Measurements from ENCODE around the gene PFKL. TPM values are rescaled to one million over a fixed set of nuclear protein-coding genes. Genes with fewer than 3 reads are reported as not detected.
"Not testable (repeated sequence)": the region's sequence is repeated elsewhere in the genome, so short reads cannot be mapped to it uniquely, and the experiment has no call there.

PFKL gene
- polyA plus RNA-seq, 3 donors: 50.2 to 134 (median 87.7) TPM

DNA sequence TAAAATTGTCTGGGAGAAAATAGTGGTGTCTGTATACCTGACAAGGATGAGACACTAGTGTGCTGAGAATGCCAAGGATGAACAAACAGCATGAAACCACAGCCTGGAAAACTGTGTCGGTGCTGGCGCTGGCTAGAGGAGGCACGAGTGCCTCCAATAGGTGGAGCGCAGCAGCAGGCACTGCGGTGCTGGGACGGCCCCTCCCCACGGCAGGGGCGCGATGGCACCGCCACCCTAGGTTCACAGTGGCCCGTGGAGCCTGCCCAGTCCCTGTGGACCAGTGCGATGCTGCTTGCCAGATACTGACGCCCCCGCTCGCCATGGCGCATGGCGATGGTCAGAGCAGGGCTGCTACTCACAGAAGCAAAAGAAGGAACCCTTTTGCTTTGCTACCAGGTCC is 32.5 kb downstream of the PFKL start:
- WGBS, 3 donors: 89 to 93% (median 90%) methylated on average over 17 of the region's 17 CpGs
- no peak overlapping the region for H3K27ac ChIP-seq (ENCODE audit: low read depth, low read length)

DNA sequence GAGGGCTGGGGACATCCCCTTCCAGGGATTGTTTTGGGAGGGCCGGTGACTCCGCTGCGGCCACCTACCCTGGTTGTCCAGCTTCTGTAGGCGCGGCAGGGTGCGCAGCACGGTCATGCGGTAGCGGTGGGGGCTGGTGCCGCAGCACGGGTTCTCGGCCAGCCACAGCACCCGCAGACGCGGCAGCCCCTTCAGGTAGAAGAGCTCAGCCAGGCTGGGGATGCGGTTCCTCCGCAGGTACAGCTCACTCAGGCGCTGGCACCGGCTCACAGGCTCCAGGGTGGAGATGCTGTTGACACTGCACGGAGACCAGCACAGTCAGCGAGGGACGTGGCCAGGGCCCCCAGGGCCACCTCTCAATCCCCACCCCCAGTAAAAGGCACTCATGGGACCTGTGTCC is 33.1 kb downstream of the PFKL start:
- no peak overlapping the region for H3K27ac ChIP-seq (ENCODE audit: low read depth, low read length)
- 95 to 97% (median 96%) methylated on average over 20 to 22 of the region's 22 CpGs for WGBS, 3 donors

DNA sequence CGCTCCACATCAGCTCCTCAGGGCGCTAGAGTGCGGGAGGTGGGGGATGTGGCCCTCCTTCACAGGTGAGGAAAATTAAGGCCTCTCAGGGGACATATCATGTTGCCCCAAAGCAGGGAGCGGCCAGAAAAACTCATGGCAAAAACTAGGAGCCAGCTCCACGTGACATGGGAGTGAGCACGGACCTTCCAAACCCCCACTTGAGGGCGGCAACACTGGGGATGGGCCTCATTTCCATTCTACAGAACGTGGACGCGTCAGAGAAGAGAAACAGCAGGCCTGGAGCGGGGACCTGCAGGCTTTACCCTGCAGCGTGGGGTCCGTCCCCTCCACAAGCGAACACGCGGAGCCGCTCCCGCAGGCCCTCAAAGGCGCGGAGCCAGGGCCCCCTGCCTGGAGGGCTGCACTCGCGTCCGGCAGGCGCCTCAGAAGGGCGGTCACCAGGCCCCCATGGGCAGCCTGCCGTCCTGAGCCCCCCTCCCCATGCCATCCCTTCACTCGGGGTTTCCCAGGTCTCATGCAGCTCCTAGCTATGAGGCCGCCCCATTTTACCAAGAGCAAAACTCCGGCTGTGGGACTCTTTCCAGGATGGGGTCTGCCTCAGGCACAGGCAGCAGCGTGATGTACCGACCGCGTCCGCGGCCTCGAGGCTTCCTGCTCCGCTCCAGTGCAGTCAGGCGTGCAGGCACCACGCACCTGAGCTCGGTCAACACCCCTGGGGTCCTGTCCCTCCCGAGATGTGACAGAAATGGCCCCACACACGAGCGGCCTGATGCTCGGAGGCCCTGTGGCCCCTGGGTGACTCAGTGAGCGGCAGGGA is 33.9 kb downstream of the PFKL start:
- 83 to 88% (median 86%) methylated on average over 45 of the region's 45 CpGs for WGBS, 3 donors
- H3K27ac ChIP-seq (ENCODE audit: low read depth, low read length): no peak overlapping the region

DNA sequence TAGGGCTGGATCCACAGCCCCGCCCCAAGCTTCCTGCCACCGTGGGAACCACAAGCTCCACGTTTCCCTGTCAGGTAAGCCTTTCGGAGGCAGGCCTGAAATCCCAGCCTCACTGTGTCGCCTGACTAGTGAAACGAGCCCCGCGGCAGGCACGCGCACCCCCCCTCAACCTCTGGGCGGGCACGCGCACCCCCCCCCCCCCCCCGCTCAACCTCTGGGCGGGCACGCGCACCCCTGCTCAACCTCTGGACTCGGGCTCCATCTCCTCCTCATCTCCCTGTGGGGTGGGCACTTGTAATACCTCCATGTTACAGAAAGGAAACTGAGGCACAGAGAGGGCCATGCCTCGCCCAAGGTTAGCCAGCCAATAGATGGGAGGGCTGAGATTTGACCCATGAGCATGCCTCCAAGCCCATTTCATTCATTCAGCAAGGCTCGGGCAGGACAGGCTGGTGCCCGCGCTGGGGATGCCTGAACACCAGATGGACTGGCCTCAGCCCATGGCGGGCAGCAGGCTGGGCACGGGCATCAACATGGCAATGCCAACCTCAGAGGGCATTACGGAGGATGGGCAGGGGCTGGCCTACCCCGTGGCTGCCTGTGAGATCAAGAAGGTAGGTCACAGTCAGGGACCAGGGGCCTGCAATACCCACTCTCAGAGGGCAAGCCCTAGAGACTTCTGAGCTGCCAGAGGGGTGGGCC is 34.6 kb downstream of the PFKL start:
- 86 to 92% (median 88%) methylated on average over 23 to 25 of the region's 26 CpGs for WGBS, 3 donors
- H3K27ac ChIP-seq (ENCODE audit: low read depth, low read length): no peak overlapping the region

DNA sequence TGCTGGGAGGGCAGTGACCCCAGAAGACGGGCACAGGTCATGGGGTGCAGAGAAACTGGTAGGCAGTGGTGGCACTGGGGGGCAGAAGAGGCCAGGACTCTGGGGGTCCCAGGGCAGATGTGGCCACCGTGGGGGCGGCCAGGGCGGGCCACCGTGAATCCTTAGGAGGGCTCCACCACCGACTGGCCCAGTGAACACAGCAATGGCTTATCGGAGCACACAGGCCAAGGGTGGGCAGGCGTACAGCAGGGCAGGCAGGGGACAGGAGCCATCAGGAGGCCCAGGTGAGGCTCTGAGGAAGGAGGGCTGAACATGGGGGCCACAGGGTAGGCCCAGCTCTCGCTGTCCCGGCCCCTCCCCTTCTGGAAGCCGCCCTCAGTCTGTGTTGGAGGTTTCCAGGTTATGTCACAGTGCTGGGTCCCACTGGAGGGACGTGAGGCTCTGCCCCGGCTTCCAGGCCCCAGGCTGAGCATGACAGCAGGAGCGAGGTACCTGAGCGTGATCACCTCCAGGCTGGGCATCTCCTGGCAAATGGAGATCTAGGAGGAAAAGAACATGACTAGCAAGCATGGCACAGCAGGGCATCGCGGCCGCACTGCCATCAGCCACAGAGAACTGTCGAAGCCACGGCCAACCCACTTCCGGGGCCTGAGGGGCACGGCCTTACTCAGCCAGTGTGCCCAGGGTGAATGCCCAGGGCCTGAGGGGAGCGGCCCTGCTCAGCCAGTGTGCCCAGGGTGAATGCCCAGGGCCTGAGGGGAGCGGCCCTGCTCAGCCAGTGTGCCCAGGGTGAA is 35.6 kb downstream of the PFKL start:
- no peak overlapping the region for H3K27ac ChIP-seq (ENCODE audit: low read depth, low read length)
- WGBS, 3 donors: 93 to 97% (median 96%) methylated on average over 20 to 23 of the region's 24 CpGs

DNA sequence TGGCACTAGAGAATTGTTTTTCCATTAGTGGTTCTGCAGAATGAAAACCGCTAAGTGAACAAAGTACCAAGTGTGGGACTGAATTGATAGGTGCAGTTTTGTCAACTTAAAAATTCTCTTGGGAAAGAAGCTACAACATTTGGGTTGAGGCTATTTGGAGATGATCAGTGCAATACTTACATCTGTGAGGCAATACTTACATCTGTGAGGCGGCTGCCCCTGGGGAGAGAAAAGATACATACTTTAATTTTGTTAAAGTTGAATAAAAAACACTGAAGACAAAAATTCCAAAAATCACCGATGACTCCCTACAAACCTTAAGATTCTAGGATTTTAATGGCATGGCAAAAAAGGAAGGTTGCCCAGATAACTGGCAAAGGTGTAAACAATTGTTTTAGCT is 37.6 kb downstream of the PFKL start:
- no peak overlapping the region for H3K27ac ChIP-seq (ENCODE audit: low read depth, low read length)
- 59 to 74% (median 64%) methylated on average over 3 of the region's 3 CpGs for WGBS, 3 donors

DNA sequence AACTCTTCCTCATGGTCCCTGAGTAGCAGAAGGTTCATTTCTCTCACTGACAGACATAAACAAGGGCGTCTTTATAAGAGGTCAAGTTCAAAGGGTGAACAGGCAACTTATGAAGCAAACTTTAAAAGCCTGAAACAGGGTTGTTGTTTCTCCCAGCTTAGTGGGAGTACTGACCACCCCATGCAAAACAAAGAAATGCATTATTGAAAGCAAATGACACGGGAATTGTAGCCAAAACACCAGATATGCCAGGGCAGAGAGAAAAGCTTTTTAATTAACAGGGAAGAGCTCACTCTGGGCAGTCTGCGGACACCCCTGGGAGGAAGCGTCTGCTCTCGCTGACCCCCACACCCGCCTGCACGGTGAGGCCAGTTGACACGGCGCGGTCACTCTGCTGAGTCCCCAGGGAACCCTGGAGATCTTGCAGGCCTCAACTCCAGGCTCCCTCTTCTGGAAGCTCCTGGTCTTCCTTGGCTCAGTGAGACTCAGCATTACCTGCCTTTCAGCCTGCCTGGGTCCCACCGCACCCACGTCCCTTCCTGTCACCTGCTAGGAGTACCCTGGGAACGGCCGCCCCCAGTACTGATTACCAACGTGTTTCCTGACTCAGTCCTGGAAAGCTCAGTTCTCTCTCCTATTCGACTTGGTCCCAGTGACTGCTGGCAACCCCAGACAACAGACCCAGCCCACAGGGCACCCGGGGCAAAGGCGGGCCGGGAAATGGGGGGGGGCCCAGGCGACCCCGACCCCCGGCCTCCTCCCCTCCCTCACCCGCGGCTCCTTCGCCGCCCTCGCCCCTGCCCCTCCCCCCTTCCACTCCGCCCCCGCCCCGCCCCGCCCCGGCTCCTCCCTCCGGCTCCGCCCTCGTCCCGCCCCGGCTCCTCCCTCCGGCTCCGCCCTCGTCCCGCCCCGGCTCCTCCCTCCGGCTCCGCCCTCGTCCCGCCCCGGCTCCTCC is 38.4 kb downstream of the PFKL start:
- H3K27ac ChIP-seq (ENCODE audit: low read depth, low read length): no peak overlapping the region
- WGBS, 3 donors: 9 to 11% (median 9%) methylated on average over 19 to 35 of the region's 47 CpGs

DNA sequence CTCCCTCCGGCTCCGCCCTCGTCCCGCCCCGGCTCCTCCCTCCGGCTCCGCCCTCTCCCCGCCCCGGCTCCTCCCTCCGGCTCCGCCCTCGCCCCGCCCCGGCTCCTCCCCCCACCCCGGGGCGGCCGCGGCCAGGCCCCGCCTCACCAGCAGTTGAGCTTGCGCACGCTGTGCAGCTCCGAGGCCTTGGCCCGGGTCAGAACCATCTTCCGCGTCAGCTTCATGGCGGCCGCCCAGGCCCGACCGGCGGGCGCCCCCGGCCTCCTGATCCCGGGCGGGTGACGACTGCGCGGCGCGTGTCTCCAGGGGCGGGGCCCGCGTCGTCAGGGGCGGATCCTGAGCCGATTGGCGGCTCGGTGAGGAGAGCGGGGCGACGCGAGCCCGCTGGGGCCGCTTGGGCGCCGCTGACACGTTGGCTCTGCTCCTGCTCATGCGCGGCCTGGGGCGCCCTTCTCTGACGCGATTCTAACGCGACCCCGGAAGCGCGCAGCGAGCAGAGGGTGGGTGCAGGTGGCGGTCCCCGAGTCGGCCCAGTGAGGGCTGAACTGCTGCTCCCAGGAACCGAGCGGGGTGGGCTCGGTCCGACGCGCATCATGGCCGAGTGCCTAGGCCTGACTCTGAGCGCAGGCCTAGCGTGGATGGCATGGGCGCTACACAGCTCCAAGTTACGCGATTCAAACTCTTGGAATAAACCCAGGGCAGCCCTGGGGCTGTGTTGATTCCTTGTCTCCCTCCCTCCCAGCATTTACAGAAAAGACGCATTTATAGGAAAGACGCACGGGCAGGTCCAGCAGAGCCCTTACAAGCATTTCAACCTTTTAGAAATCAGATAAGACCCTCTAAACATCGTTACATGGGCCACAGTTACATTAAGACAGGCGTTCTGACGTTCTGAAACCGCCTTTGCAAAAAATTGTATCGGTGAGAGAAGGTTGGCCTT is 39.4 kb downstream of the PFKL start, which contains the start of gene CFAP410:
Gene CFAP410 (minus strand): TSS at position 420 of the 940 bp plus-strand sequence. CDS start 196 bp downstream, at position 224.
- 0 to 1% (median 1%) methylated on average over 64 to 88 of the region's 90 CpGs for WGBS, 3 donors
- peak within 1 kb of the TSS; percentile 85 for H3K27ac ChIP-seq (ENCODE audit: low read depth, low read length)

DNA sequence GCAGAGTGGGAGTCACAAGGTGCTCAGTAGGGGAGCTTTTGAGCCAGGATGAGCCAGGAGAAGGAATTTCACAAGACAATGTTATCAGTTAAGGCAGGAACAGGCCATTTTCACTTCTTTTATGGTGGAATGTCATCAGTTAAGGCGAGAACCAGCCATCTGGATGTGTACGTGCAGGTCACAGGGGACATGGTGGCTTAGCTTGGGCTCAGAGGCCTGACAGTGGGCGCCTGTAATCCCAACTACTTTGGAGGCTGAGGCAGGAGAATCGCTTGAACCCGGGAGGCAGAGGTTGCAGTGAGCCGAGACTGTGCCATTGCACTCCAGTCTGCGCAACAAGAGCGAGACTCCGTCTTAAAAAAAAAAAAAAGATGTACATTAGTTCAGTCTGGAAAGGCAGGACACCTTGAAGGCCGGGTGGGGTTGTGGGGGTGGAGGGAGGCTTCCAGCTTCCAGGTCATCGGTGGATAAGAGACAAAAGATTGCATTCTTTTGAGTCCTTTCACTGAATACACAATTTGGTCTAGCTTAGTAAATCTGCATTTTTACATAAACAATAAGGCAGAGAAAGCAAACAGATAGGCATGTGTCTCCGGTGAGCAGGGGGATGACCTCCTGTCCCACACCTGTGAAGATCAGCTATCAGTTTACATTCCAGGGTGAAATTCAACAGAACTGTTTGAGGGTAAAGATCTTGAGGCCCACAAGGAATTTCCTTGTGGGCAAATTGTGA is 42.0 kb downstream of the PFKL start:
- not testable (repeated sequence) for H3K27ac ChIP-seq (ENCODE audit: low read depth, low read length)
- 52 to 82% (median 80%) methylated on average over 12 of the region's 12 CpGs for WGBS, 3 donors

DNA sequence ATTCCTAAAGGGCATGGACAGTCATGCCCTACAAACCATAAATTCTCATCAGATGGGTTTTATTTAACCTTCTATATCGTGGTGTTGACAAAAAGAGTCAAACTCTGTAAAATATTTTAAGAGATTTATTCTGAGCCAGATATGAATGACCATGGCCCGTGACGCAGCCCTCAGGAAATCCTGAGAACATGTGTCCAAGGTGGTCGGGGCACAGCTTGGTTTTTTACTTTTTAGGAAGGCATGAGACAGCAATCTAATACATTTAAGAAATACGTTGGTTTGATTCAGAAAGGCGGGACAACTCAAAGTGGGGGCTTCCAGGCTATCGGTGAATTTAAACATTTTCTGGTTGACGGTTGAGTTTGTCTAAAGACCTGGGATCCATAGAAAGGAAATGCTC is 43.1 kb downstream of the PFKL start:
- H3K27ac ChIP-seq (ENCODE audit: low read depth, low read length): not testable (repeated sequence)
- WGBS, 3 donors: 72 to 76% (median 73%) methylated on average over 8 of the region's 8 CpGs

DNA sequence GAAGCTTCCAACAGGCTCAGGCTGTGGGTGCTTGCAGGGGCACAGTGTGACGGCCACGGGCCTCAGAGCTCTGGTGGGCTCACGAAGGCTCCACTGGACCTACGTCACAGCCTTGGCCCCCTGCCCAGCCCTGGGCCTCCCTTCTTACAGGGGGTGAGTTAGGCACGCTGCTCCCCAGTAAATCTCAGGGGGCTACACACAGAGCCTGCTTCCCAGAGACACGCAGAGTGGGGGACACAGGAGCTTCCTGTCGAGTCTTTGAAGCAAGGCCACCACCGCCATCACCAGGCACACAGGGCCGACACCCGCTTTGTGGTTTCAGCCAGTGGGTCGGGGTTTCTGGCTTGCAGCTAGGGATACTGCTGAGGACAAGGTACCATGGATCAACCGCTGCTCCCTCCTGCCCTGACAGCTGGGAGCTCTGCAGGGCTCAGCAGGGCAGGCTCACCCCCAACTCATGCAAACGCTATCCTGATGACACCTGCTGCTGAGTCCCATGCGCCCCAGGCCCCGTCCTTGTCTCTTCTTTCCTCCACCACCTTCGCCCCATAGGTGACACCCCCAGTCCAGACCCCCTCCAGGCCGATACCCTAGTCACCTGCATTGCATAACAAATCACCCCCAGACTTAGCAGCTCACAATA is 44.8 kb downstream of the PFKL start:
- H3K27ac ChIP-seq (ENCODE audit: low read depth, low read length): no peak overlapping the region
- 69 to 91% (median 76%) methylated on average over 17 of the region's 17 CpGs for WGBS, 3 donors

DNA sequence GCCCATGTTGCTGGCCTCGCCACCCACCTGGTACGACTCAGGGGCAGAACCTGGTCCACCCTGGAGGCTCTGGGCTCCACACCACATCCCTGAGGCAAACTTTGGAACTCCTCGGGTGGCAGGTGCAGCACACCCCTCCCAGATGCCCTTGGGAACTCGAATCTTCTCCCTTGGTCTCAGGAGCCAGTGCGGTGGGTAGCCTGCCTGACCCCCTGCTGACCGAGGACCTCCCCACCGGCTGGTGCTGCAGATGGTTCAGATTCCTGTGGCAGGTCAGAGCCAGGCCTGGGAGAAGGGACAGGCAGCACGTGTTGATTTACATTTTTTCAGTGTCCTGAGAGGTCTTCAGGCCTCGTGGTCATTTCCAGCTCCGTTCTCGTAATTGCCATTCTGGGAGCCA is 45.6 kb downstream of the PFKL start:
- H3K27ac ChIP-seq (ENCODE audit: low read depth, low read length): no peak overlapping the region
- 50 to 71% (median 65%) methylated on average over 11 of the region's 11 CpGs for WGBS, 3 donors

DNA sequence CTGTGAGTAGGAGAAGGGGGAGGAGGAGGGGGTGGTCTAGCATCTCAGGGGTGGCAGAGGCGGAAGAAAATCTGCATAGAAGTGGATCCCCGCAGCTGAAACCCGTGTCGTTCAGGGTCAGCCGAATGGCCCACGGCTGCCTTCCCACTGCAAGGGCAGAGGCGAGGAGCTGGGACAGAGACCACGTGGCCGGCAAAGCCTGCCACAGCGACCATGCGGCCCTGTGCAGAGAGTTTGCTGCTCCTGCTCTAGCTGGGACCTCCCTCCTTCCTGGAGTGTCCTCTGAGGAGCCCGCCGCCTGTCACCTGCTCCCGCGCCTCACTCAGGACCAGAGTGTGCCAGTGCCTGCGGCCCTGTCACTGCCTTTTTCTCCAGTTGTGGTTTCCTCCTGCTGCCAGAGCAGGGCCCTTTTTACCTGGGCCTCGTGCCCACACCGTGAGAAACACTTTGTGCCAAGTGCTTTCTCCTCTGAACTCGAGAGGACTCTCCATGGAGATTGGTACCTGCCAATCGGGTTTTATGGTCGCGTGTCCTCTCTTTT is 48.1 kb downstream of the PFKL start:
- WGBS, 3 donors: 45 to 56% (median 53%) methylated on average over 22 of the region's 22 CpGs
- H3K27ac ChIP-seq (ENCODE audit: low read depth, low read length): no peak overlapping the region

DNA sequence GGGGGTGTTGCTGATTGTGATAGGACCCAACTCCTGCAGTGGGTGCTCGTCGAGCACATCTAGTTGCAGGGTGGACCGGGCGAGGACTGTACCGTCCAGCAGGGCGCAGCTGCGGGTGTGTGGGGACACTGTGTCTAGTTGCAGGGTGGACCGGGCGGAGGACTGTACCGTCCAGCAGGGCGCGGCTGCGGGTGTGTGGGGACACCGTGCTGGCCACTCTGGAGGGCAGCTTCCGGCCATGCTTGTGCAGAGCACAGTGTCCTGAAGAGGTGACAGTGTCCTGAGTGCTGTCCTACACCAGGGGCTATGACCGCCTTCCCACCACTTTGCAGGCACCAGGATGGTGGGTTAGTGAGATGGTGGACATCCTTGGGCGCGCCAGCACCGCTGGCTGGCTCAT is 49.0 kb downstream of the PFKL start:
- 89 to 94% (median 91%) methylated on average over 19 of the region's 19 CpGs for WGBS, 3 donors
- no peak overlapping the region for H3K27ac ChIP-seq (ENCODE audit: low read depth, low read length)

DNA sequence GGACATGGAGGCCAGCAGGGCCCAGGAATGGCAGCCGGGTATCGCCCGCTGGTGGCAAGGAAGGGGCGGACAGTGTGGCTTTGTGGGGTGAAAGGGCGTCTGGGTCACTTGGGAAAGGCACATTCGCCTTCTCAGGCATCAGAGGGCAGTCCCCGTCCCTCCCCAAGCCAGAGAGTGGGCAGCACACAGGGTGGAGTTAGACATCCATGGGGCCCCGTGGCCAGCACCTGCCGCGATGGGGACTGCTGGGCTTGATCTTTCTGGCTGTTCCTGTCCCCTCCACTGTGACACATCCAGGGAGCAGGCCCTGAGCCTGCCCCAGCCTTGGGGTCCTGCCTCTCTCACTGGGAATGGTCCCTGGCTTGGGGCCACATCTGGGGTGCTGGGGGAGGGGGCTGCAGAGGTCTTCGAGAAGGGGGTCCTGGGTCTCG is 49.6 kb downstream of the PFKL start:
- 72 to 77% (median 73%) methylated on average over 12 of the region's 12 CpGs for WGBS, 3 donors
- no peak overlapping the region for H3K27ac ChIP-seq (ENCODE audit: low read depth, low read length)

Data from adipose tissue (tissue), 3 donors.